HL-60 (cell line): ENCODE measurements around the gene LRRIQ3.
"Not testable (repeated sequence)": the region's sequence is repeated elsewhere in the genome, so short reads cannot be mapped to it uniquely, and the experiment has no call there.

ENCODE experiments used
- GABPA ChIP-seq: IDR thresholded peaks from 2 replicates; pipeline ENCODE4 v1.6.1; 2012; ENCODE audit warnings: low read depth
- POLR2AphosphoS5 ChIP-seq: IDR thresholded peaks from 2 replicates; pipeline ENCODE4 v1.6.1; 2012; ENCODE audit warnings: low read depth
- TF ChIP-seq, protein P1 (sequence below): IDR thresholded peaks from one replicate; pipeline ENCODE4 v1.5.1; 2011; ENCODE audit warnings: low read length, control low read depth, inconsistent platforms; ENCODE audit not compliant: insufficient read depth
- TF ChIP-seq, protein P2 (sequence below): IDR thresholded peaks from 2 replicates; pipeline ENCODE4 v1.6.1; 2012; ENCODE audit warnings: low read depth; ENCODE audit not compliant: insufficient replicate concordance

DNA sequence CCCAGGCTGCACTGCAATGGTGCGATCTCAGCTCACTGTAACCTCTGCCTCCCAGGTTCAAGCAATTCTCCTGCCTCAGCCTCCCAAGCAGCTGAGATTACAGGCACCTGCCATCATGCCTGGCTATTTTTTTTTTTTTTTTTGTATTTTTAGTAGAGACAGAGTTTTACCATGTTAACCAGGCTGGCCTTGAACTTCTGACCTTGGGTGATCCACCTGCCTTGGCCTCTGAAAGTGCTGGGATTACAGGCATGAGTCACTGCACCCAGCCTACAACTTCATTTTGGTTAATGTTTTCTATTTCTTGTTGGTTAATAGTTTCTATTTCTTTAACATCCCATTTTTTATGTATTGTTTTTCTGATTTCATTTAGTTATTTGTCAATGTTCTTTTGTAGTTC lies 23.6 kb downstream of the LRRIQ3 start:
- not testable (repeated sequence) for TF ChIP-seq POLR2AphosphoS5, GABPA
- TF ChIP-seq, protein P1, sequence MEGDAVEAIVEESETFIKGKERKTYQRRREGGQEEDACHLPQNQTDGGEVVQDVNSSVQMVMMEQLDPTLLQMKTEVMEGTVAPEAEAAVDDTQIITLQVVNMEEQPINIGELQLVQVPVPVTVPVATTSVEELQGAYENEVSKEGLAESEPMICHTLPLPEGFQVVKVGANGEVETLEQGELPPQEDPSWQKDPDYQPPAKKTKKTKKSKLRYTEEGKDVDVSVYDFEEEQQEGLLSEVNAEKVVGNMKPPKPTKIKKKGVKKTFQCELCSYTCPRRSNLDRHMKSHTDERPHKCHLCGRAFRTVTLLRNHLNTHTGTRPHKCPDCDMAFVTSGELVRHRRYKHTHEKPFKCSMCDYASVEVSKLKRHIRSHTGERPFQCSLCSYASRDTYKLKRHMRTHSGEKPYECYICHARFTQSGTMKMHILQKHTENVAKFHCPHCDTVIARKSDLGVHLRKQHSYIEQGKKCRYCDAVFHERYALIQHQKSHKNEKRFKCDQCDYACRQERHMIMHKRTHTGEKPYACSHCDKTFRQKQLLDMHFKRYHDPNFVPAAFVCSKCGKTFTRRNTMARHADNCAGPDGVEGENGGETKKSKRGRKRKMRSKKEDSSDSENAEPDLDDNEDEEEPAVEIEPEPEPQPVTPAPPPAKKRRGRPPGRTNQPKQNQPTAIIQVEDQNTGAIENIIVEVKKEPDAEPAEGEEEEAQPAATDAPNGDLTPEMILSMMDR = not testable (repeated sequence)
- TF ChIP-seq, protein P2, sequence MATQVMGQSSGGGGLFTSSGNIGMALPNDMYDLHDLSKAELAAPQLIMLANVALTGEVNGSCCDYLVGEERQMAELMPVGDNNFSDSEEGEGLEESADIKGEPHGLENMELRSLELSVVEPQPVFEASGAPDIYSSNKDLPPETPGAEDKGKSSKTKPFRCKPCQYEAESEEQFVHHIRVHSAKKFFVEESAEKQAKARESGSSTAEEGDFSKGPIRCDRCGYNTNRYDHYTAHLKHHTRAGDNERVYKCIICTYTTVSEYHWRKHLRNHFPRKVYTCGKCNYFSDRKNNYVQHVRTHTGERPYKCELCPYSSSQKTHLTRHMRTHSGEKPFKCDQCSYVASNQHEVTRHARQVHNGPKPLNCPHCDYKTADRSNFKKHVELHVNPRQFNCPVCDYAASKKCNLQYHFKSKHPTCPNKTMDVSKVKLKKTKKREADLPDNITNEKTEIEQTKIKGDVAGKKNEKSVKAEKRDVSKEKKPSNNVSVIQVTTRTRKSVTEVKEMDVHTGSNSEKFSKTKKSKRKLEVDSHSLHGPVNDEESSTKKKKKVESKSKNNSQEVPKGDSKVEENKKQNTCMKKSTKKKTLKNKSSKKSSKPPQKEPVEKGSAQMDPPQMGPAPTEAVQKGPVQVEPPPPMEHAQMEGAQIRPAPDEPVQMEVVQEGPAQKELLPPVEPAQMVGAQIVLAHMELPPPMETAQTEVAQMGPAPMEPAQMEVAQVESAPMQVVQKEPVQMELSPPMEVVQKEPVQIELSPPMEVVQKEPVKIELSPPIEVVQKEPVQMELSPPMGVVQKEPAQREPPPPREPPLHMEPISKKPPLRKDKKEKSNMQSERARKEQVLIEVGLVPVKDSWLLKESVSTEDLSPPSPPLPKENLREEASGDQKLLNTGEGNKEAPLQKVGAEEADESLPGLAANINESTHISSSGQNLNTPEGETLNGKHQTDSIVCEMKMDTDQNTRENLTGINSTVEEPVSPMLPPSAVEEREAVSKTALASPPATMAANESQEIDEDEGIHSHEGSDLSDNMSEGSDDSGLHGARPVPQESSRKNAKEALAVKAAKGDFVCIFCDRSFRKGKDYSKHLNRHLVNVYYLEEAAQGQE = not testable (repeated sequence)
